DOHH2 (cell line): ENCODE measurements around the gene ATP8B1.

ENCODE experiments used
- H3F3A ChIP-seq: fragments of 200-600 bp; sonication (generic), shearing (Covaris generic); 2 replicates; pipeline ENCODE4 v1.6.0; 2016; ENCODE audit warnings: antibody characterized with exemption, mild to moderate bottlenecking; ENCODE audit not compliant: control insufficient read depth, insufficient read depth
- H3K27ac ChIP-seq: fragments of 200-600 bp; sonication (generic); 2 replicates; pipeline ENCODE4 v1.5.1; 2014; ENCODE audit warnings: low read depth, mild to moderate bottlenecking, low read length, moderate library complexity
- H3K27me3 ChIP-seq: fragments of 200-600 bp; sonication (generic); 2 replicates; pipeline ENCODE4 v1.6.1; 2014; ENCODE audit warnings: mild to moderate bottlenecking, low read length, mixed read lengths; ENCODE audit not compliant: control insufficient read depth
- H3K36me3 ChIP-seq: fragments of 200-600 bp; sonication (generic); 2 replicates; pipeline ENCODE4 v1.6.1; 2014; ENCODE audit warnings: mild to moderate bottlenecking, low read length, moderate library complexity, mixed read lengths; ENCODE audit not compliant: control insufficient read depth
- H3K4me1 ChIP-seq: fragments of 200-600 bp; sonication (generic); 2 replicates; pipeline ENCODE4 v1.6.1; 2014; ENCODE audit warnings: mild to moderate bottlenecking, low read length, mixed read lengths; ENCODE audit not compliant: control insufficient read depth
- H3K4me2 ChIP-seq: fragments of 200-600 bp; sonication (generic); 2 replicates; pipeline ENCODE4 v1.6.0; 2014; ENCODE audit warnings: mild to moderate bottlenecking, low read length, moderate library complexity
- H3K4me3 ChIP-seq: fragments of 200-600 bp; sonication (generic); 2 replicates; pipeline ENCODE4 v1.5.1; 2014; ENCODE audit warnings: mild to moderate bottlenecking, low read length, mixed read lengths
- H3K79me2 ChIP-seq: fragments of 200-600 bp; sonication (generic); 2 replicates; pipeline ENCODE4 v1.6.1; 2014; ENCODE audit warnings: mild to moderate bottlenecking, low read length, mixed read lengths; ENCODE audit not compliant: control insufficient read depth
- H3K9me2 ChIP-seq: fragments of 200-600 bp; sonication (generic); replicated peaks from 2 replicates; pipeline ENCODE4 v1.6.1; 2014; ENCODE audit warnings: mild to moderate bottlenecking, low read length, mixed read lengths; ENCODE audit not compliant: control insufficient read depth
- H3K9me3 ChIP-seq: fragments of 200-600 bp; sonication (generic); 2 replicates; pipeline ENCODE4 v1.6.1; 2014; ENCODE audit warnings: antibody characterized with exemption, low read length, mixed read lengths; ENCODE audit not compliant: control insufficient read depth, insufficient read depth
- H4K20me1 ChIP-seq: fragments of 200-600 bp; sonication (generic); 2 replicates; pipeline ENCODE4 v1.6.0; 2014; ENCODE audit warnings: low read depth, mild to moderate bottlenecking, antibody characterized with exemption, low read length, moderate library complexity; ENCODE audit not compliant: control insufficient read depth, insufficient read depth
- CTCF ChIP-seq: fragments of 200-600 bp; sonication (generic); IDR thresholded peaks from one replicate; pipeline ENCODE4 v1.5.1; 2014; ENCODE audit warnings: antibody characterized with exemption, mild to moderate bottlenecking, low read depth, low read length; ENCODE audit not compliant: poor library complexity, severe bottlenecking
- EZH2phosphoT487 ChIP-seq: fragments of 200-600 bp; sonication (generic); IDR thresholded peaks from 2 replicates; pipeline ENCODE4 v1.6.1; 2017; ENCODE audit warnings: borderline replicate concordance, mild to moderate bottlenecking, antibody characterized with exemption, low read length, moderate library complexity, mixed read lengths

ATP8B1 gene

GRCh38 chr18:57794951-57795728 is 8.0 kb downstream of the ATP8B1 start:
- Histone ChIP-seq H3K9me2 (no peaks in the 10 kb centered on the region), H3K4me2 (no peak overlapping the region)
- no peak for TF ChIP-seq CTCF
- no peak for TF ChIP-seq EZH2phosphoT487

GRCh38 chr18:57793302-57793986 is 9.7 kb downstream of the ATP8B1 start:
- no peak for TF ChIP-seq CTCF
- TF ChIP-seq EZH2phosphoT487: no peak
- H3K4me2 ChIP-seq: no peak overlapping the region
- H3K9me3 ChIP-seq: no peaks in the 10 kb centered on the region
- no peaks in the 10 kb centered on the region for H3K9me2 ChIP-seq
- H3K27me3 ChIP-seq: no peaks in the 10 kb centered on the region
- H3K36me3 ChIP-seq: no peaks in the 10 kb centered on the region
- no peak overlapping the region for H3K4me3 ChIP-seq
- H3F3A ChIP-seq: no peaks in the 10 kb centered on the region
- no peaks in the 10 kb centered on the region for H4K20me1 ChIP-seq
- no peak overlapping the region for H3K27ac ChIP-seq
- no peaks in the 10 kb centered on the region for H3K4me1 ChIP-seq
- H3K79me2 ChIP-seq: no peaks in the 10 kb centered on the region

More at GRCh38 chr18:57794951-57795728, 8.0 kb downstream of the ATP8B1 start:
- H3K27me3 ChIP-seq: no peaks in the 10 kb centered on the region
- no peak overlapping the region for H3K4me3 ChIP-seq
- H3K36me3 ChIP-seq: no peaks in the 10 kb centered on the region
- H3K79me2 ChIP-seq: no peaks in the 10 kb centered on the region
- no peaks in the 10 kb centered on the region for H4K20me1 ChIP-seq
- H3K27ac ChIP-seq: no peak overlapping the region
- no peaks in the 10 kb centered on the region for H3F3A ChIP-seq
- no peaks in the 10 kb centered on the region for H3K4me1 ChIP-seq
- H3K9me3 ChIP-seq: no peaks in the 10 kb centered on the region

GRCh38 chr18:57792631-57793301 is 10.3 kb downstream of the ATP8B1 start:
- Histone ChIP-seq H3K9me3 (no peaks in the 10 kb centered on the region), H3F3A (no peaks in the 10 kb centered on the region), H3K36me3 (no peaks in the 10 kb centered on the region), H3K27me3 (no peaks in the 10 kb centered on the region), H3K27ac (no peak overlapping the region), H3K79me2 (no peaks in the 10 kb centered on the region), H3K4me3 (no peak overlapping the region), H4K20me1 (no peaks in the 10 kb centered on the region), H3K4me1 (no peaks in the 10 kb centered on the region), H3K4me2 (no peak overlapping the region), H3K9me2 (no peaks in the 10 kb centered on the region)
- TF ChIP-seq CTCF (no peak), EZH2phosphoT487 (no peak)
